PC-3 (cell line): ENCODE measurements around the gene ZNF18.

ENCODE experiments used
- CTCF ChIP-seq: fragments of 300-600 bp; sonication (generic); conservative IDR thresholded peaks from 2 replicates; pipeline ENCODE4 v1.5.1; 2017; ENCODE audit warnings: antibody characterized with exemption, low read depth, mild to moderate bottlenecking, low read length
- EZH2 ChIP-seq: fragments of 300-600 bp; sonication (generic); IDR thresholded peaks from one replicate; pipeline ENCODE4 v1.6.1; 2017; ENCODE audit warnings: antibody characterized with exemption, mild to moderate bottlenecking, low read length; ENCODE audit not compliant: unreplicated experiment
- EZH2phosphoT487 ChIP-seq: fragments of 300-600 bp; sonication (generic); IDR thresholded peaks from 2 replicates; pipeline ENCODE4 v1.6.1; 2018; ENCODE audit warnings: mild to moderate bottlenecking, antibody characterized with exemption, low read length, borderline replicate concordance

GRCh38 chr17:12007466-12007865, 10.2 kb upstream of the ZNF18 start:
- TF ChIP-seq CTCF (no peak), EZH2phosphoT487 (no peak), EZH2 (no peak)
